CD4-positive, alpha-beta memory T cell (primary cell): Measurements from ENCODE around the gene EML6. TPM values are rescaled to one million over a fixed set of nuclear protein-coding genes. Genes with fewer than 3 reads are reported as not detected.

Experiments used
- CTCF ChIA-PET: fragments of 350-600 bp; sonication (Branson Sonifier 250); formaldehyde crosslinking; loops from one replicate; lab custom pipeline; 2021; ENCODE audit warnings: inconsistent platforms; ENCODE audit not compliant: partially characterized antibody; lab: Charles Lee
- POLR2A ChIA-PET: fragments of 350-600 bp; sonication (Branson Sonifier 250); formaldehyde crosslinking; loops from one replicate; lab custom pipeline; 2021; ENCODE audit not compliant: partially characterized antibody; lab: Charles Lee
- DNase-seq, 5 donors: peaks; one replicate each; pipeline versions ENCODE4 v3.0.0 to v3.0.0-alpha.2; 2020 to 2022; ENCODE audit warnings: mixed read lengths in 1 of 5
- H3K27ac ChIP-seq: one replicate; pipeline ENCODE4 v1.7.0; 2013; ENCODE audit warnings: low read depth, low read length
- H3K27me3 ChIP-seq: 2 replicates; pipeline ENCODE4 v1.7.0; 2013; ENCODE audit warnings: mild to moderate bottlenecking, low read length, moderate library complexity; ENCODE audit not compliant: insufficient read depth
- H3K36me3 ChIP-seq: 2 replicates; pipeline ENCODE4 v1.7.0; 2013; ENCODE audit warnings: mild to moderate bottlenecking, low read length, moderate library complexity; ENCODE audit not compliant: insufficient read depth
- H3K4me1 ChIP-seq: 2 replicates; pipeline ENCODE4 v1.7.0; 2013; ENCODE audit warnings: mild to moderate bottlenecking, low read length, moderate library complexity; ENCODE audit not compliant: insufficient read depth
- H3K4me3 ChIP-seq, 2 donors: one replicate each; pipeline ENCODE4 v1.7.0; 2013; ENCODE audit warnings: low read length in 2 of 2, mild to moderate bottlenecking in 1 of 2
- H3K9me3 ChIP-seq, 2 donors: one replicate each; pipeline ENCODE4 v1.7.0; 2013; ENCODE audit warnings: low read length in 2 of 2, control low read depth in 1 of 2; ENCODE audit not compliant: control insufficient read depth in 1 of 2
- H3K27ac Mint-ChIP-seq, 7 donors: one replicate each; pipeline ENCODE4 v1.8.0; 2020 to 2021; ENCODE audit warnings: mixed read lengths in 7 of 7, mild to moderate bottlenecking in 6 of 7, inconsistent platforms in 3 of 7, moderate library complexity in 3 of 7
- H3K27me3 Mint-ChIP-seq, 2 donors: one replicate each; pipeline ENCODE4 v1.8.0; 2020 to 2021; ENCODE audit warnings: mixed read lengths in 2 of 2
- H3K36me3 Mint-ChIP-seq, 2 donors: one replicate each; pipeline ENCODE4 v1.8.0; 2020 to 2021; ENCODE audit warnings: mixed read lengths in 2 of 2, inconsistent platforms in 1 of 2, mild to moderate bottlenecking in 1 of 2
- H3K4me1 Mint-ChIP-seq, 4 donors: one replicate each; pipeline ENCODE4 v1.8.0; 2020 to 2021; ENCODE audit warnings: mixed read lengths in 4 of 4, mild to moderate bottlenecking in 1 of 4
- H3K4me3 Mint-ChIP-seq, 8 donors: one replicate each; pipeline ENCODE4 v1.8.0; 2020 to 2021; ENCODE audit warnings: mixed read lengths in 8 of 8, mild to moderate bottlenecking in 7 of 8, moderate library complexity in 6 of 8, inconsistent platforms in 3 of 8
- H3K9me3 Mint-ChIP-seq, 8 donors: one replicate each; pipeline ENCODE4 v1.8.0; 2020 to 2021; ENCODE audit warnings: mixed read lengths in 8 of 8, mild to moderate bottlenecking in 5 of 8, inconsistent platforms in 3 of 8, moderate library complexity in 1 of 8
- intact Hi-C: fragments of 100-400 bp; cut with micrococcal nuclease; formaldehyde crosslinking; loops from one replicate; pipeline ENCODE4 v1.15.1; 2023
- polyA plus RNA-seq, 2 donors: library from polyadenylated mRNA; unstranded; fragments of 300-500 nt; fragmentation: Illumina TruSeq; gene quantifications; one replicate each; pipeline ENCODE4 v1.2.3, GENCODE V29; 2021
- total RNA-seq, 2 experiments: library from RNA; stranded (reverse); gene quantifications; one replicate each; pipeline ENCODE4 v1.2.3, GENCODE V29; 2021

The EML6 gene
- total and polyA plus RNA-seq, 4 experiments from 2014 or later: 0.02 to 3.9 (median 1.8) TPM; not detected in 1

GRCh38 chr2:54850171-54851122 is 127.0 kb downstream of the EML6 start:
- Mint-ChIP-seq H3K36me3 (no peaks in the 10 kb centered on the region), H3K27ac (no peak overlapping the region), H3K4me1 (no peaks in the 10 kb centered on the region), H3K9me3 (no peaks in the 10 kb centered on the region), H3K27me3 (no peaks in the 10 kb centered on the region), H3K4me3 (no peak overlapping the region)
- no peaks in the 10 kb centered on the region for H3K36me3 ChIP-seq
- DNase-seq: no peak
- ChIA-PET POLR2A (no interaction called here), CTCF (no interaction called here)
- no peak overlapping the region for H3K27ac ChIP-seq
- H3K27me3 ChIP-seq: no peaks in the 10 kb centered on the region
- H3K9me3 ChIP-seq: no peaks in the 10 kb centered on the region
- intact Hi-C loops: no loop called here
- H3K4me1 ChIP-seq: no peaks in the 10 kb centered on the region
- H3K4me3 ChIP-seq: no peak overlapping the region

GRCh38 chr2:54853616-54854310 is 130.3 kb downstream of the EML6 start:
- Mint-ChIP-seq H3K27ac (no peak overlapping the region), H3K27me3 (no peaks in the 10 kb centered on the region), H3K4me1 (no peaks in the 10 kb centered on the region), H3K36me3 (no peaks in the 10 kb centered on the region), H3K4me3 (no peak overlapping the region), H3K9me3 (no peaks in the 10 kb centered on the region)
- intact Hi-C loops: no loop called here
- Histone ChIP-seq H3K4me1 (no peaks in the 10 kb centered on the region), H3K27ac (no peak overlapping the region), H3K36me3 (no peaks in the 10 kb centered on the region), H3K27me3 (no peaks in the 10 kb centered on the region), H3K4me3 (no peak overlapping the region), H3K9me3 (no peaks in the 10 kb centered on the region)
- ChIA-PET POLR2A (interaction anchor here (1.0 kb wide), 1 partner anchor 44 kb away, joined by 3 read pairs; no protein-coding TSS in a partner anchor), CTCF (interaction anchor here (3.2 kb wide), 1 partner anchor 15 kb away, joined by 10 read pairs; no protein-coding TSS in a partner anchor)
- no peak for DNase-seq

- Mint-ChIP-seq H3K4me3 (no peak overlapping the region), H3K4me1 (no peaks in the 10 kb centered on the region), H3K27ac (no peak overlapping the region), H3K27me3 (no peaks in the 10 kb centered on the region), H3K9me3 (no peaks in the 10 kb centered on the region), H3K36me3 (no peaks in the 10 kb centered on the region)
- Histone ChIP-seq H3K27me3 (no peaks in the 10 kb centered on the region), H3K4me3 (no peak overlapping the region), H3K27ac (no peak overlapping the region), H3K4me1 (no peaks in the 10 kb centered on the region), H3K9me3 (no peaks in the 10 kb centered on the region), H3K36me3 (no peaks in the 10 kb centered on the region)
- POLR2A ChIA-PET: no interaction called here
- intact Hi-C loops: no loop called here
- CTCF ChIA-PET: no interaction called here
- DNase-seq: no peak
These were observed 132.0 kb downstream of the EML6 start for GRCh38 chr2:54855434-54855833.

GRCh38 chr2:54858021-54858681 is 134.7 kb downstream of the EML6 start:
- H3K4me3 Mint-ChIP-seq: no peak overlapping the region
- no peak overlapping the region for H3K27ac Mint-ChIP-seq
- no peaks in the 10 kb centered on the region for H3K4me1 Mint-ChIP-seq
- ChIA-PET POLR2A (no interaction called here), CTCF (interaction anchor here (1.4 kb wide), 1 partner anchor 20 kb away, joined by 4 read pairs; no protein-coding TSS in a partner anchor)
- Histone ChIP-seq H3K27ac (no peak overlapping the region), H3K4me1 (no peaks in the 10 kb centered on the region), H3K9me3 (no peaks in the 10 kb centered on the region), H3K27me3 (no peaks in the 10 kb centered on the region), H3K36me3 (no peaks in the 10 kb centered on the region), H3K4me3 (no peak overlapping the region)
- no peaks in the 10 kb centered on the region for H3K27me3 Mint-ChIP-seq
- no peak for DNase-seq
- H3K9me3 Mint-ChIP-seq: peaks cover 0 to 5% (median 0%) of the 10 kb centered on the region in 8 donors
- H3K36me3 Mint-ChIP-seq: no peaks in the 10 kb centered on the region
- intact Hi-C loops: no loop called here

GRCh38 chr2:54859416-54859815 is 136.0 kb downstream of the EML6 start:
- Mint-ChIP-seq H3K36me3 (no peaks in the 10 kb centered on the region), H3K4me3 (no peak overlapping the region), H3K27me3 (no peaks in the 10 kb centered on the region), H3K4me1 (no peaks in the 10 kb centered on the region), H3K27ac (no peak overlapping the region), H3K9me3 (peaks cover 0 to 5% (median 0%) of the 10 kb centered on the region in 8 donors)
- Histone ChIP-seq H3K27ac (no peak overlapping the region), H3K4me3 (no peak overlapping the region), H3K27me3 (no peaks in the 10 kb centered on the region), H3K9me3 (no peaks in the 10 kb centered on the region), H3K36me3 (no peaks in the 10 kb centered on the region), H3K4me1 (no peaks in the 10 kb centered on the region)
- intact Hi-C loops: no loop called here
- DNase-seq: no peak
- ChIA-PET CTCF (no interaction called here), POLR2A (no interaction called here)

- Mint-ChIP-seq H3K27me3 (no peaks in the 10 kb centered on the region), H3K4me3 (no peak overlapping the region), H3K4me1 (no peaks in the 10 kb centered on the region), H3K9me3 (peaks cover 0 to 5% (median 0%) of the 10 kb centered on the region in 8 donors), H3K36me3 (no peaks in the 10 kb centered on the region), H3K27ac (no peak overlapping the region)
- no peaks in the 10 kb centered on the region for H3K27me3 ChIP-seq
- POLR2A ChIA-PET: no interaction called here
- no peaks in the 10 kb centered on the region for H3K4me1 ChIP-seq
- no peak overlapping the region for H3K27ac ChIP-seq
- H3K36me3 ChIP-seq: no peaks in the 10 kb centered on the region
- H3K4me3 ChIP-seq: no peak overlapping the region
- H3K9me3 ChIP-seq: no peaks in the 10 kb centered on the region
- CTCF ChIA-PET: interaction anchor here (1.0 to 2.1 kb wide), 3 partner anchors 11 to 308 kb away, joined by 3 to 8 read pairs (median 5); no protein-coding TSS in a partner anchor
- DNase-seq: no peak
- intact Hi-C loops: no loop called here
These were observed 136.7 kb downstream of the EML6 start for GRCh38 chr2:54859997-54860701.
